HepG2 (cell line): ENCODE data around the gene TAOK3. TPM values are rescaled to one million over a fixed set of nuclear protein-coding genes. Genes with fewer than 3 reads are reported as not detected.

ENCODE experiments used
- ATAC-seq: fragments of 200-7000 bp; cut with Tn5 transposase; 3 replicates; pipeline ENCODE4 v1.9.1; 2020; ENCODE audit warnings: mild to moderate bottlenecking, moderate library complexity
- BruUV-seq: library from RNA; stranded (reverse); fragments of 400-500 nt; replicated peaks from 2 replicates; lab custom pipeline; 2021; lab: Mats Ljungman, UMichigan
- CTCF ChIA-PET: fragments of 300-600 bp; formaldehyde crosslinking; extraction: SDS; loops from one replicate; lab custom pipeline; 2021; ENCODE audit warnings: low total read pairs, inconsistent platforms, low intra/inter-chr PET ratio; lab: Yijun Ruan, JAX
- POLR2A ChIA-PET: fragments of 350-600 bp; sonication (Branson Sonifier 250); formaldehyde crosslinking; loops from one replicate; lab custom pipeline; 2020; ENCODE audit warnings: antibody characterized with exemption, inconsistent platforms; lab: Yijun Ruan, JAX
- DNase-seq: peaks from one replicate; pipeline ENCODE4 v3.0.0-alpha.2; 2015; ENCODE audit warnings: low spot score
- FAIRE-seq: peaks from 3 replicates; lab custom pipeline; 2011; peaks lifted over from hg19 to GRCh38; lab: Jason Lieb, UNC
- H2AFZ ChIP-seq: one replicate; pipeline ENCODE4 v1.6.1; 2011; ENCODE audit warnings: low read length, inconsistent platforms
- H3K27ac ChIP-seq: fragments of 300-600 bp; 3 replicates; pipeline ENCODE4 v1.8.0; 2011; ENCODE audit warnings: mixed run types, mild to moderate bottlenecking, mixed read lengths, low read length, inconsistent platforms; ENCODE audit not compliant: insufficient read depth; ENCODE audit errors: extremely low read length
- H3K27me3 ChIP-seq, 2 experiments: fragments of 200-600 bp in 1 of 2; 2 replicates in 1 of 2; 3 replicates in 1 of 2; pipeline versions ENCODE4 v1.6.0 to v1.8.0; 2011; ENCODE audit warnings: low read length in 2 of 2, mild to moderate bottlenecking in 2 of 2, moderate library complexity in 2 of 2, inconsistent platforms in 1 of 2; ENCODE audit not compliant: insufficient read depth in 2 of 2, control insufficient read depth in 1 of 2
- H3K36me3 ChIP-seq, 2 experiments: fragments of 200-600 bp in 1 of 2; replicated peaks in 1 of 2; 2 replicates in 1 of 2; 3 replicates in 1 of 2; pipeline versions ENCODE4 v1.5.1 to v1.8.0; 2011; ENCODE audit warnings: low read length in 2 of 2, inconsistent platforms in 1 of 2; ENCODE audit not compliant: insufficient read depth in 2 of 2, control insufficient read depth in 1 of 2
- H3K4me1 ChIP-seq: 2 replicates; pipeline ENCODE4 v1.5.1; 2012; ENCODE audit warnings: low read length, inconsistent platforms; ENCODE audit not compliant: insufficient read depth
- H3K4me2 ChIP-seq: 2 replicates; pipeline ENCODE4 v1.6.0; 2011; ENCODE audit warnings: low read depth, low read length, inconsistent platforms
- H3K4me3 ChIP-seq, 3 experiments: fragments of 200-600 bp in 1 of 3; sonication (generic), shearing (Covaris generic) in 1 of 3; replicated peaks in 1 of 3; 2 replicates each; pipeline ENCODE4 v1.5.1; 2011 to 2016; ENCODE audit warnings: low read length in 3 of 3, inconsistent platforms in 2 of 3, low read depth in 2 of 3, mild to moderate bottlenecking in 2 of 3, control low read depth in 1 of 3, mixed read lengths in 1 of 3; ENCODE audit not compliant: insufficient read depth in 1 of 3
- H3K79me2 ChIP-seq: one replicate; pipeline ENCODE4 v1.6.1; 2011; ENCODE audit warnings: low read length, inconsistent platforms; ENCODE audit not compliant: insufficient read depth
- H3K9ac ChIP-seq: 2 replicates; pipeline ENCODE4 v1.6.0; 2011; ENCODE audit warnings: mild to moderate bottlenecking, low read depth, low read length, inconsistent platforms; ENCODE audit not compliant: insufficient read depth
- H3K9me3 ChIP-seq: 2 replicates; pipeline ENCODE4 v1.5.1; 2012; ENCODE audit warnings: mild to moderate bottlenecking, low read length
- H4K20me1 ChIP-seq: 2 replicates; pipeline ENCODE4 v1.6.0; 2011; ENCODE audit warnings: inconsistent platforms, mild to moderate bottlenecking, low read length, moderate library complexity; ENCODE audit not compliant: insufficient read depth
- ARNT2 ChIP-seq: sonication (generic); formaldehyde crosslinking; IDR thresholded peaks from 2 replicates; pipeline ENCODE4 v1.8.0; 2022; ENCODE audit warnings: mild to moderate bottlenecking, low read depth, missing genetic modification reagents, moderate library complexity
- ATRX ChIP-seq: sonication (generic); formaldehyde crosslinking; IDR thresholded peaks from 2 replicates; pipeline ENCODE4 v1.4.0; 2020; ENCODE audit warnings: missing genetic modification reagents, borderline replicate concordance
- GMEB1 ChIP-seq: sonication (generic); formaldehyde crosslinking; IDR thresholded peaks from 2 replicates; pipeline ENCODE4 v1.5.1; 2020; ENCODE audit warnings: missing genetic modification reagents, mild to moderate bottlenecking, borderline replicate concordance
- HOXA5 ChIP-seq: sonication (generic); formaldehyde crosslinking; IDR thresholded peaks from 2 replicates; pipeline ENCODE4 v1.4.0; 2020; ENCODE audit warnings: missing genetic modification reagents
- IRX3 ChIP-seq: sonication (generic); formaldehyde crosslinking; IDR thresholded peaks from 2 replicates; pipeline ENCODE4 v1.8.1; 2023; ENCODE audit warnings: mild to moderate bottlenecking, low read depth, missing genetic modification reagents, borderline replicate concordance
- MAZ ChIP-seq, 2 experiments: sonication (generic) in 1 of 2; formaldehyde crosslinking in 1 of 2; IDR thresholded peaks; 2 replicates each; pipeline versions ENCODE4 v1.5.0 to v1.6.1; 2012 to 2020; ENCODE audit warnings: low read depth in 2 of 2, mild to moderate bottlenecking in 2 of 2, borderline replicate concordance in 1 of 2, improper control_type of control experiment in 1 of 2, low read length in 1 of 2, missing genetic modification reagents in 1 of 2, moderate library complexity in 1 of 2
- NAIF1 ChIP-seq: sonication (generic); formaldehyde crosslinking; IDR thresholded peaks from 2 replicates; pipeline ENCODE4 v1.5.0; 2020; ENCODE audit warnings: mild to moderate bottlenecking, missing genetic modification reagents, borderline replicate concordance
- ZFP62 ChIP-seq: sonication (generic); formaldehyde crosslinking; IDR thresholded peaks from 2 replicates; pipeline ENCODE4 v1.4.0; 2020; ENCODE audit warnings: missing genetic modification reagents
- ZMYM3 ChIP-seq: sonication (generic); formaldehyde crosslinking; IDR thresholded peaks from 2 replicates; pipeline ENCODE4 v1.5.1; 2020; ENCODE audit warnings: mild to moderate bottlenecking, missing genetic modification reagents
- ZNF253 ChIP-seq: sonication (generic); formaldehyde crosslinking; IDR thresholded peaks from 2 replicates; pipeline ENCODE4 v1.8.0; 2022; ENCODE audit warnings: mild to moderate bottlenecking, missing genetic modification reagents, borderline replicate concordance
- ZNF496 ChIP-seq: sonication (generic); formaldehyde crosslinking; IDR thresholded peaks from 2 replicates; pipeline ENCODE4 v1.8.1; 2023; ENCODE audit warnings: mild to moderate bottlenecking, moderate library complexity, missing genetic modification reagents; ENCODE audit not compliant: insufficient replicate concordance
- ZNF503 ChIP-seq: sonication (generic); formaldehyde crosslinking; IDR thresholded peaks from 2 replicates; pipeline ENCODE4 v1.4.0; 2020; ENCODE audit warnings: missing genetic modification reagents
- ZNF768 ChIP-seq: sonication (generic); formaldehyde crosslinking; IDR thresholded peaks from 2 replicates; pipeline ENCODE4 v1.4.0; 2020; ENCODE audit warnings: missing genetic modification reagents
- ZUFSP ChIP-seq: sonication (generic); formaldehyde crosslinking; IDR thresholded peaks from 2 replicates; pipeline ENCODE4 v1.9.0; 2021; ENCODE audit warnings: missing genetic modification reagents, mild to moderate bottlenecking, borderline replicate concordance
- WGBS: methylation state at CpG from one replicate; pipeline ENCODE4 v1.1.6; 2017; ENCODE audit warnings: low lambda C conversion rate; 5-methylcytosine and 5-hydroxymethylcytosine counted together
- in situ Hi-C: cut with HindIII; loops from 2 replicates; pipeline ENCODE4 v1.10.0; 2017; ENCODE audit warnings: low pct_unique_long_range_greater_than_20kb; ENCODE audit not compliant: extremely low pct_ligation_motif_present
- intact Hi-C: fragments of 100-400 bp; cut with micrococcal nuclease; formaldehyde crosslinking; loops from one replicate; pipeline ENCODE4 v1.10.0; 2022; ENCODE audit not compliant: unreplicated experiment
- polyA plus RNA-seq, 8 experiments: library from polyadenylated mRNA; depleted of rRNA in 3 of 8; stranded (reverse) in 7 of 8; unstranded in 1 of 8; fragments of >200 nt; fragmentation: Illumina TruSeq in 4 of 8; extraction: Trizol in 4 of 8; gene quantifications; 2 replicates each; pipeline versions ENCODE4 v1.2.1 to v1.2.3, GENCODE V29; 2011 to 2016; ENCODE audit warnings: low read depth in 4 of 8, missing spikeins in 1 of 8, mixed read lengths in 1 of 8; ENCODE audit not compliant: insufficient read depth in 1 of 8
- total RNA-seq, 5 experiments: library from RNA; depleted of rRNA; stranded (reverse); fragments of >200 nt; fragmentation: Illumina TruSeq; extraction: Trizol; gene quantifications; 2 replicates each; pipeline ENCODE4 v1.2.3, GENCODE V29; 2016; ENCODE audit warnings: low read depth in 1 of 5
- TF ChIP-seq, protein P1 (sequence below): sonication (generic); formaldehyde crosslinking; IDR thresholded peaks from 2 replicates; pipeline ENCODE4 v1.8.1; 2023; ENCODE audit warnings: mild to moderate bottlenecking, missing genetic modification reagents, borderline replicate concordance

TAOK3 gene
- total and polyA plus RNA-seq, 2 of the 13 experiments (the other 11 are each of a cell fraction or from before 2014, with no cell fraction given): 10.4 to 12.3 TPM

DNA sequence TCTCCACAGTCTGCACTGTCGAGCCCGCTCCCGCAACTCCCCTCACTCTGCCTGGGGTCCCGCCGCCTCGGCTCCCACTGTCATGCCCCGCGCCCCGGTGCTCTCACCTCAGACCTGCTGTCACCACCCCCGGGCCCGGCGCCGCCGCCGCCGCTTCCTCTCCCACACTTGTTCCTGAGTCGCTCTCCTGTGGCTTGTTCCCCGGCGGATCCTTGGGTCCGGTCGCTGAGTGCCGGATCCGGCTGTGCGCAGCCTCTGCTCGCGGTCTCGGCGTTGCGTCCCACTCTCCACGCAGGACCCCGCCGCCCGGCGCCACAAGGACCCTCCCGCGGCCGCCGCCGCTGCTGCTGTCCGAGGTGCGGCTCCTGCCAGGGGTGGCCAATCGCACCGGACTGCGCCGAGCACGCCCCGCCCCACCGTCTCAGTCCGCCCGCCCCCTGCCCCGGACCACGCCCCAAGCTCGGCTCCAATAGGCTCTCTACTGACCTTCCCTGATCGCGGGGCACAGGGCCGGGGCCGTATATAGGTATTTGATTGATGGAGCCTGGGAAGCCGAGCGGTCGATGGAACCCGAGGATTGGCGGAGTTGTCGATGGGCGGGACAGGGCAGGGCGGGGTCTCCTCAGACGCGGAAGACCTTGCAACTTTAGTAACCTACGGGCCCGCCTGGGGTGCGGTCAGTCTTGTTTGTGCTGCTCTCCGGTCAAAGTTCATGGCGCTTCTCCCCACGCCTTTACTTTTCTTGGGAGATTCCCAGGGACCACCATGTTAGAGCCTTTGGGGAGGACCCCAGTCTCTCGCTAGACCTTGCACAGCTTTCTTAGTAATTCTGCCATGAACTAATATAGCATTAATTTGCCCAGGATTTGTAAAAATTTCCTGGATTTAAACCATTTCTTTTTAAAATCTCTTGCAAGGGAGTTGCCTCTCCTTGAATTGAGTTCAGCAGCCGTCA, at the start of gene TAOK3 (continued):
- TF ChIP-seq GMEB1 (CRISPR knock-in tag): no peak
- TF ChIP-seq ZNF503: peak; percentile 69; the same call in 1 of the 2 replicates
- TF ChIP-seq ZFP62: no peak
- TF ChIP-seq ZNF496 (CRISPR knock-in tag): no peak
- TF ChIP-seq ZNF253 (CRISPR knock-in tag): 0 out of 2 replicates have a peak, but pooled peaks have one; percentile 45

DNA sequence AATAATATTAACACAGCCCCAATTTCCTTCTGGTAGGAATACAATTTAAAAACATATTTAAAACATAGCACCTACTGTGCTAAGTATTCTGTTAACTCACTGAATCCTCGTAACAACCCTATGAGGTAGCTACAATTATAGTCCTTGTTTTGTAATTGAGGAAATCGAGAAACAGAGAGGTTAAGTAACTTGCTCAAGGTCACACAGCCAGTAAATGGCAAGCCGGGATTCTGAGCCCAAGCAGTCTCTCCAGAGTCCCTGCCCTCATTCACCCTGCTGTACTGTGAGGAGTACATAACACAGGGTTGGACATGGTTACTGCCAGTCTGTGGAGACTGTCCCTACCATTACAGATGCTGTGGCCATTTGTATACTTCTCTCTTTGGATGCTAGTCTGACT, 48.0 kb upstream of the TAOK3 start:
- no peak overlapping the region for H3K27ac ChIP-seq
- in situ Hi-C loops: loop anchor here (25.0 kb wide), 1 partner anchor 617 kb away; no protein-coding TSS in a partner anchor
- H3K9me3 ChIP-seq: no peaks in the 10 kb centered on the region
- H3K4me3 ChIP-seq: no peak overlapping the region
- BruUV-seq: no TSS peak
- FAIRE-seq (no peak), ATAC-seq (no peak), DNase-seq (no peak)
- H4K20me1 ChIP-seq: no peaks in the 10 kb centered on the region
- TF ChIP-seq MAZ (IDR thresholded peaks at IDR 0.05; ENCODE audit: borderline replicate concordance, low read depth, low read length) (no peak), MAZ (CRISPR knock-in tag; IDR thresholded peaks at IDR 0.05; ENCODE audit: low read depth) (no peak), NAIF1 (CRISPR knock-in tag) (no peak), ZMYM3 (CRISPR knock-in tag) (peak; percentile 64; the same call in 1 of the 2 replicates), ZUFSP (CRISPR knock-in tag) (no peak), ATRX (CRISPR knock-in tag) (no peak), IRX3 (CRISPR knock-in tag) (no peak), ARNT2 (no peak), HOXA5 (CRISPR knock-in tag) (no peak), ZNF768 (peak; percentile 88; the same call in 1 of the 2 replicates)
- TF ChIP-seq, protein P1, sequence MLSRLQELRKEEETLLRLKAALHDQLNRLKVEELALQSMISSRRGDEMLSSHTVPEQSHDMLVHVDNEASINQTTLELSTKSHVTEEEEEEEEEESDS (CRISPR knock-in tag): no peak
- H3K36me3 ChIP-seq: peaks cover 0 to 4% of the 10 kb centered on the region in 2 experiments; a peak in 1 of 5 replicates
- intact Hi-C loops: no loop called here
- no peak overlapping the region for H2AFZ ChIP-seq
- peaks cover 31% of the 10 kb centered on the region for H3K4me1 ChIP-seq
- WGBS: 73% methylated on average over 3 of the region's 3 CpGs
- ChIA-PET CTCF (no interaction called here), POLR2A (no interaction called here)
- H3K9ac ChIP-seq: no peak overlapping the region
- no peaks in the 10 kb centered on the region for H3K79me2 ChIP-seq
- H3K4me2 ChIP-seq: no peak overlapping the region
- H3K27me3 ChIP-seq: no peaks in the 10 kb centered on the region
